ENCODE measurements around the gene IDI2. TPM values are rescaled to one million over a fixed set of nuclear protein-coding genes. Genes with fewer than 3 reads are reported as not detected.
"Not testable (repeated sequence)": the region's sequence is repeated elsewhere in the genome, so short reads cannot be mapped to it uniquely, and the experiment has no call there.

The IDI2 gene
- not detected for polyA plus RNA-seq
- long read RNA-seq, donor 1: 0 reads
- long read RNA-seq, donor 2: 0 reads
- long read RNA-seq, donor 3: 0 reads
- long read RNA-seq, donor 4: 0 reads
- long read RNA-seq, donor 5: 0 reads
- long read RNA-seq, donor 6: 0 reads
- long read RNA-seq, donor 7: 0 reads
- long read RNA-seq, donor 8: 0 reads
- long read RNA-seq, donor 9: 0 reads
- long read RNA-seq, donor 10: 0 reads
- long read RNA-seq, donor 11: 0 reads

DNA sequence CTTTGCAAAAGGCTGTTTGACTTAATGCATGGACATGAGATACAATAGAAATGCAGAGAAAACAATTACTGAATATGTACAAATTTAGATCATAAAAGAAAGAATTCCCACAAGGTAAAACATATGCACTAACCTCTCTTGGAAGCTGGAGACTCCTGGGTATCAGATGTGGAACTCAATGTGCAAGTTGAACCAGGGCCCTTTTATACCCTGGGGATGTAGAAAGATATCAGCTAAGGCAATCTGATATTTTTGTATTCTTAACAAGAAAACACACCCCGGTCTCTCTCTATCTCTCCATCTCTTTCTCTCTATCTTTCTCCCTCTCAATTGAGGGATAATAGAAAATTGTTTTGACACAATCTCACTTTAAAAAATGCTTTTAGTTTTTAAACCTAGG lies at the start of gene IDI2:
Gene IDI2, minus strand, starts transcription at position 177 of the 400 bp plus-strand sequence. CDS start 1,136 bp downstream, outside the sequence.
- no peak for DNase-seq
- no peak within 1 kb of the TSS for H3K27ac ChIP-seq (ENCODE audit: low read length)
- H3K4me3 ChIP-seq (ENCODE audit: low read length): no peak within 1 kb of the TSS
- H3K9me3 ChIP-seq (ENCODE audit: control insufficient read depth, low read depth, low read length): no peaks in the 10 kb centered on the region
- 83% methylated on average over 1 of the region's 1 CpG for WGBS (ENCODE audit: insufficient coverage, low lambda C conversion rate)
- no peaks in the 10 kb centered on the region for H3K4me1 ChIP-seq (ENCODE audit: control insufficient read depth, insufficient read depth, low read length)
- H3K27me3 ChIP-seq (ENCODE audit: control insufficient read depth, insufficient read depth, low read length): no peaks in the 10 kb centered on the region
- H3K36me3 ChIP-seq (ENCODE audit: control insufficient read depth, insufficient read depth, low read length): no peaks in the 10 kb centered on the region

DNA sequence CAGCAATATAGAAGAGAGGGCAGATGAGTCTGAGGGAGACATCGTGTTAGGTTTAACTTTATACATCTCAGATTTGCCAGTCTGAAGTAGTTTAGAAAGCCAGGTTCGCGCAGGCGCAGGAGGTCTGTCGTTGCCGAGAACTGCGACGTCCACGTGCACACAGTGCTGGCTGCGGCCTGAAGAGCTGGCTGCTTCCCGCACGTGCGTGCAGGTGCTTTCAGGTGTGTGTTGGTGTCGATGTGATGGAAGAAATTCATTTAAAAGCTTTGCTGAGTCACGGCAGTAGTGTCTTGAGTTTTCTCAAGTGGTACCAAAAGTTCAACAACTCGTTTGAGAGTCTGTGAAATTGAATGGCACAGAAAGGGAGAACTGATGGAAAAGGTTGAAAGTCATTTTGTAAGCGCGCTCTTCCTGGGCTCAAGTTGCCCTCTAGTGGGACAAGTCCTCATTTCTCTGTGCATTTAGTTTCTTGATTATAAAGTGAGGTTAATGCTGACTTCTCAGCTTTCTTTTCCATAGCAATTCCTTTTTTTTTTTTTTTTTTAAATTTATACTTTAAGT lies 49.2 kb upstream of the IDI2 start:
- H3K4me1 ChIP-seq (ENCODE audit: control insufficient read depth, insufficient read depth, low read length): no peaks in the 10 kb centered on the region
- WGBS (ENCODE audit: insufficient coverage, low lambda C conversion rate): 91% methylated on average over 4 of the region's 18 CpGs
- no peaks in the 10 kb centered on the region for H3K9me3 ChIP-seq (ENCODE audit: control insufficient read depth, low read depth, low read length)
- no peak overlapping the region for H3K27ac ChIP-seq (ENCODE audit: low read length)
- DNase-seq: no peak
- H3K27me3 ChIP-seq (ENCODE audit: control insufficient read depth, insufficient read depth, low read length): no peaks in the 10 kb centered on the region
- H3K36me3 ChIP-seq (ENCODE audit: control insufficient read depth, insufficient read depth, low read length): peaks cover 36% of the 10 kb centered on the region
- H3K4me3 ChIP-seq (ENCODE audit: low read length): no peak overlapping the region

DNA sequence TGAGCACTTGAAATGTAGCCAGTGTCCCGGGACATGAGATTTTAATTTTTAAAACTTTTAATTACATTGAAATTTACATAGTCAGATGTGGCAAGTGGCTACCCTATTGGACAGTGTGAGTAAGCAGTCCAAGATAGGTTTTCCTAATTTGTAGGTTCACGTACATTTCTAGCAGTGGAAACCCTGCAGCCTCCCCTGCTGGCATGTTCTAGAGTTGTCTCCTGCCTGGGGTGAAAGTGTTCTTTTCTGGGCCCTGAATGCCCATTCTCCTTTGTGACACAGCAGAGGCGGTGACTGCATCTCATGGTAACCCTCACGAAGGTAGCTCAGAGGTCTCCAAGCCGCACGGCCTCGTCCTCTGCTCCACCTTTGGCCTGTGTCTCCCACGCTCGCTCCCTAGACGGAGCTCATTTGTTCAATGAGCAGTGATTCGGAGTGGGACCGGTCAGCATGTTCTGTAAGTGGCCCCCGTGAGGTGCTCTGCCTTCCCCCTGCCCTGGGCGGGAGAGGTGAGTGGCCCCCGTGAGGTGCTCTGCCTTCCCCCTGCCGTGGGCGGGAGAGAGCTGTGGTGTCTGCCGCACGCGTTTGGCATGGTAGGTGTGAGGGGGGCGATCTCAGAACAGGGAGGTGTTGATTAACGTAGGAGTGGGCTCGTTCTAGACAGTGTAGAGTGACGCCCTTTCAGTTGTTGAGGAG lies 48.5 kb upstream of the IDI2 start:
- no CpG with 5 or more reads among the region's 24 CpGs for WGBS (ENCODE audit: insufficient coverage, low lambda C conversion rate)
- DNase-seq: no peak
- H3K36me3 ChIP-seq (ENCODE audit: control insufficient read depth, insufficient read depth, low read length): peaks cover 31% of the 10 kb centered on the region
- H3K9me3 ChIP-seq (ENCODE audit: control insufficient read depth, low read depth, low read length): no peaks in the 10 kb centered on the region
- H3K27me3 ChIP-seq (ENCODE audit: control insufficient read depth, insufficient read depth, low read length): no peaks in the 10 kb centered on the region
- H3K4me1 ChIP-seq (ENCODE audit: control insufficient read depth, insufficient read depth, low read length): no peaks in the 10 kb centered on the region
- H3K27ac ChIP-seq (ENCODE audit: low read length): no peak overlapping the region
- no peak overlapping the region for H3K4me3 ChIP-seq (ENCODE audit: low read length)

DNA sequence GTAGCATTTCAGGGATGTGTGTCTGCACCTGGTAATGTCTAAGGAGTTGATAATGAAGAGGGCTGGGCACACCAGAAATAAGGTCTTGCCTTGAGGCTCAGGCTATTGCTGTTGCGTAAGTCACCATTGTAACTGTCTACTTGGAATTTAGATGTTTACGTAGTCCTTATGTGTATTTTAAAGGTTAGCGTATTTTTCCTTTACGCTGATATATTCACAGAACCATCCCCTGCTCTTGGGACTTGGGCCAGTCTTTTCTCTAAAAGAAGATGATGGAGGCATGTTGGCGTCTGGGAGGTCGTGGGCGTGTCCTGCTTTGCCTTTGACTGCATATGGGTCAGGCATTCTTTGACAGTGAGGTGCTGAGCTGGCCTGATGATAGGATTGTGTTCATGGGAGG lies 45.3 kb upstream of the IDI2 start:
- no peaks in the 10 kb centered on the region for H3K4me1 ChIP-seq (ENCODE audit: control insufficient read depth, insufficient read depth, low read length)
- no peak overlapping the region for H3K4me3 ChIP-seq (ENCODE audit: low read length)
- 89% methylated on average over 3 of the region's 7 CpGs for WGBS (ENCODE audit: insufficient coverage, low lambda C conversion rate)
- no peak for DNase-seq
- H3K27ac ChIP-seq (ENCODE audit: low read length): no peak overlapping the region
- H3K9me3 ChIP-seq (ENCODE audit: control insufficient read depth, low read depth, low read length): no peaks in the 10 kb centered on the region
- peaks cover 23% of the 10 kb centered on the region for H3K36me3 ChIP-seq (ENCODE audit: control insufficient read depth, insufficient read depth, low read length)
- H3K27me3 ChIP-seq (ENCODE audit: control insufficient read depth, insufficient read depth, low read length): no peaks in the 10 kb centered on the region

DNA sequence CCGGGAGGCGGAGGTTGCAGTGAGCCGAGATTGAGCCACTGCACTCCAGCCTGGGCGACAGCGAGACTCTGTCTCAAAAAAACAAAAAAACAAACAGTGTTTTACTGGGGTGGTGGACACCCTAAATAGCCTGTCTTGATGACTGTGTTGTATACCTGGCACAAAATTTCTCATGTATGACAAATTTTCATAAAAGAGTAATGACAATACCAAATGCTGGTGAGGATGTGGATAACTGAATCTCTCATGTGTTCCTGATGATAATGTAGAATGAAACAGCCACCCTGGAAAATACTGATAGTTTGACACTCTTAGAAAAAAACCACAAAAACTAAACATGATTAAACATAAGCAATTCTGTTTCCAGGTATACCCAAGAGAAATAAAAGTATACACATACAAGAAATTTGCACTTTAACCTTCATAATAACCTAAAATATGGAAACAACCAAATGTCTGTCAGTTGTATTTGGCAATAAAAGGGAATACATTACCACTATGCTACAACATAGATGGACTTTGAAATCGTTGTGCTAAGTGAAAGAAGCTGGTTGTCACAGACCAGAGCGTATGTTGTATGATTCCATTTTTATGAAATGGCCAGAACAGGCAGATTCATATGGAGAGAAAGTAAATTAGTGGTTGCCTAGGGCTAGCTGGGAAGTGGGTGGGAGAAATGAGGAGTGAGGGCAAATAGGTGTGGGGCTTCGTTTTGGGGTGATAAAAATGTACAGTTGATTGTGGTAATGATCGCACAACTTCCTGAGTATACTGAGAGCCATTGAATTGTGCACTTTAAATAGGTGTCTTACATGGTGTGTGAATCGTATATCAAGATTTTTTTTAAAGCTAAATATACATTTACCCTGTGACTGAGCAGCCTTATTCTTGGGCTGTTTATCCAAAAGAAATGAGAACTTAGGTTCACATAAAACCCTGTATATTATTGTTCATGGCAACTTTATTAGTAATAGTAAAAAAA lies 43.0 kb upstream of the IDI2 start:
- DNase-seq: peak in 1 of 2 donors; percentile 47
- Histone ChIP-seq H3K36me3 (ENCODE audit: control insufficient read depth, insufficient read depth, low read length) (peaks cover 13% of the 10 kb centered on the region), H3K27ac (ENCODE audit: low read length) (no peak overlapping the region), H3K9me3 (ENCODE audit: control insufficient read depth, low read depth, low read length) (no peaks in the 10 kb centered on the region), H3K4me1 (ENCODE audit: control insufficient read depth, insufficient read depth, low read length) (no peaks in the 10 kb centered on the region), H3K27me3 (ENCODE audit: control insufficient read depth, insufficient read depth, low read length) (no peaks in the 10 kb centered on the region), H3K4me3 (ENCODE audit: low read length) (no peak overlapping the region)
- WGBS (ENCODE audit: insufficient coverage, low lambda C conversion rate): no CpG with 5 or more reads among the region's 10 CpGs

DNA sequence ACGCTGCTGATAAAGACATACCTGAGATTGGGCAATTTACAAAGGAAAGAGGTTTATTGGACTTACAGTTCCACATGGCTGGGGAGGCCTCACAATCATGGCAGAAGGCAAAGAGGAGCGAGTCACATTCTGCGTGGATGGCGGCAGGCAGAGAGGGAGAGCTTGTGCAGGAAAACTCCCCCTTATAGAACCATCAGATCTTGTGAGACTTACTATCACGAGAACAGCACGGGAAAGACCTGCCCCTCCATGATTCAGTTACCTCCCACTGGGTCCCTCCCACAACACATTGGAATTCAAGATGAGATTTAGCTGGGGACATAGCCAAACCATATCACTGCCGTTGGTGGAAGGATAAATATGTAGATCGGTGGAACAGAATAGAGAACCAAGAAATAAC lies 41.1 kb upstream of the IDI2 start:
- DNase-seq; H3K36me3 ChIP-seq (ENCODE audit: control insufficient read depth, insufficient read depth, low read length); H3K4me1 ChIP-seq (ENCODE audit: control insufficient read depth, insufficient read depth, low read length); H3K27ac ChIP-seq (ENCODE audit: low read length); H3K27me3 ChIP-seq (ENCODE audit: control insufficient read depth, insufficient read depth, low read length); H3K4me3 ChIP-seq (ENCODE audit: low read length); H3K9me3 ChIP-seq (ENCODE audit: control insufficient read depth, low read depth, low read length): not testable (repeated sequence)
- WGBS (ENCODE audit: insufficient coverage, low lambda C conversion rate): 85% methylated on average over 2 of the region's 8 CpGs

DNA sequence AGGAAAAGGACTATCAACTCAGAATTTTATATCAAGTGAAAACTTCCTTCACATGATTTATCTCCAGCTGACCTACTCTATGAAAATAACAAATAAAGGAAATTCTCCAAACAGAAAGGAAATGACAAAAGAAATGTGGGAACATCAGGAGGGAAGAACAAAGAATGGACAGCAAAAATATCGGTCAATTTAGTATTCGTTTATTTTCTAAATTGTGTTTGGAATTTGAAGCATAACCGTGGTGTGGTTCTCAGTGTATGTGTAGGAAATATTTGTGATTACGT lies 39.2 kb upstream of the IDI2 start:
- Histone ChIP-seq H3K36me3 (ENCODE audit: control insufficient read depth, insufficient read depth, low read length) (peaks cover 7% of the 10 kb centered on the region), H3K4me3 (ENCODE audit: low read length) (no peak overlapping the region), H3K27me3 (ENCODE audit: control insufficient read depth, insufficient read depth, low read length) (no peaks in the 10 kb centered on the region), H3K9me3 (ENCODE audit: control insufficient read depth, low read depth, low read length) (no peaks in the 10 kb centered on the region), H3K27ac (ENCODE audit: low read length) (no peak overlapping the region), H3K4me1 (ENCODE audit: control insufficient read depth, insufficient read depth, low read length) (no peaks in the 10 kb centered on the region)
- WGBS (ENCODE audit: insufficient coverage, low lambda C conversion rate): 100% methylated on average over 3 of the region's 4 CpGs
- DNase-seq: no peak

DNA sequence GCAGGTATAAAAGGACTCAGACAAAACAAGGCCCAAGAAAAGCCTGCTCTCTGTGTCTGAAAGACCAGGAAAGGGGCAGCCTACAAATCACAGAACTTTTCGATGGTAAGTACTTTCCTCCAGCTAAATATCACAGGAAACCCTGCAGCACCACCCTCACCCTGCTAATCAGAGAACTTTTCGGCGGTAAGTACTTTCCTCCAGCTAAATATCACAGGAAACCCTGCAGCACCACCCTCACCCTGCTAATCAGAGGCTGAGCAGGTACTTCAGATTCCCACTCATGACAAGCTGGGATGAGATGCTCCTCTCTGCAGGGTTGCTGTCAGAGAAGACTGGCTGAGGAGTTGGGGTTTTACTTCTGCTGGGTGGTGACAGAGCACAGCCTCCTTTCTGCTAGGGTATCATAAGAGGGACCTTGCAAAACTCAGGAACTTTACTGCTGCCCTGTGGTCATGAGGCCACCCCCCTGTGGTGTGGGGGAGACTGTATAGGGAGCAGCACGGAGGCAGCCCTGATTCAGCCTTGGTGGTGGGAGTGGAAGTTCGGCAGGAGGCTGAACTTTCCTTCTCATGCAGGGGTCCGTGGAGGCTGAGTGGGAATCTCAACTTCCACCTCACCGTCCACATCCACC lies 37.7 kb upstream of the IDI2 start:
- H3K27ac ChIP-seq (ENCODE audit: low read length): no peak overlapping the region
- no peaks in the 10 kb centered on the region for H3K27me3 ChIP-seq (ENCODE audit: control insufficient read depth, insufficient read depth, low read length)
- no peak for DNase-seq
- 80% methylated on average over 1 of the region's 7 CpGs for WGBS (ENCODE audit: insufficient coverage, low lambda C conversion rate)
- no peaks in the 10 kb centered on the region for H3K9me3 ChIP-seq (ENCODE audit: control insufficient read depth, low read depth, low read length)
- peaks cover 7% of the 10 kb centered on the region for H3K36me3 ChIP-seq (ENCODE audit: control insufficient read depth, insufficient read depth, low read length)
- H3K4me1 ChIP-seq (ENCODE audit: control insufficient read depth, insufficient read depth, low read length): no peaks in the 10 kb centered on the region
- H3K4me3 ChIP-seq (ENCODE audit: low read length): no peak overlapping the region

DNA sequence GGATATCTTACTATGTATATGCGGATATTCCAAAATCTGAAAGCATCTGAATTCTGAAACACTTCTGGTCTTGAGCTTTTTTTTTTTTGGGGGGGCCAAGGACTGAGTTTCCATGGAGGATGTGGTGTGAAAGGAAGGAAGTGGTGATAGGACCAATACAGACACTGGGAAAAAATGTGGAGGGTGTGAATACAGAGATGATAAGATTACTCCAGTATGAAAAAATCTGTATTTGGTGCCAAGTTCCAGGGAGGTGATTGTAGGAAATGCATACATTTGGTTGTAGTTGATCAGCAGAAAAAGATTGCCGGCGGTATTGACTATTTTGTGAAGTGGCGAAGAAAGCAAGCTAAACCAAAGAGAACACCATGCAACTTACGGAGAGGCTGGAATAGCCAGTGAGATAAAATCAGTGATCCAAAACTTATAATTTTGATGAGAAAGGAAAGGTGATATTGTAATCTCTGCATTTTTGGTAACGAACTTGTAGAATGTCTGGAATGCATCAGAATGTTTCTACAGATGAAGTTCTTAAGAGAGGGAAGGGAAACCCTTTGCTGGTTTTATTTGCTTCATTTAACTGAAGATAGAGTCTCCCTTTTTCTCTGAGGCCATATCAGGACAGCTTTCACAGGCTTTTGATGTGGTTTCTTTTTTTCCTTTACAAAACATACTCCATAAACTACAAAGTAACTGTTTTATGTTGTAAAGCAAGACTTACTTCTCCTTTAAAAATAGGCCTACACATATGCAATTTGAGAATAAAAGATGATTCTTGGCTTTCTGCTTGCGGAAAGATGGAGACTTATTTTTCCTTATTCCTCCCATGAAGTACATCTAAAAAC lies 36.5 kb upstream of the IDI2 start:
- Histone ChIP-seq H3K27ac (ENCODE audit: low read length) (no peak overlapping the region), H3K4me1 (ENCODE audit: control insufficient read depth, insufficient read depth, low read length) (peaks cover 8% of the 10 kb centered on the region), H3K27me3 (ENCODE audit: control insufficient read depth, insufficient read depth, low read length) (no peaks in the 10 kb centered on the region), H3K36me3 (ENCODE audit: control insufficient read depth, insufficient read depth, low read length) (peaks cover 7% of the 10 kb centered on the region), H3K4me3 (ENCODE audit: low read length) (no peak overlapping the region), H3K9me3 (ENCODE audit: control insufficient read depth, low read depth, low read length) (no peaks in the 10 kb centered on the region)
- WGBS (ENCODE audit: insufficient coverage, low lambda C conversion rate): 100% methylated on average over 3 of the region's 7 CpGs
- no peak for DNase-seq
